Activated T-helper 1 cell treated with anti-CD3 and anti-CD28 coated beads, Interleukin-12 subunit alpha, Interleukin-12 subunit beta, Interleukin-2, Interleukin-4 antibody, amounts not matched to agents 30 ng/mL and 10 ng/mL and 1 ng/mL, durations not matched to agents 14 hours and 24 hours and 36 hours (primary cell): ENCODE data around the gene HOPX. TPM values are rescaled to one million over a fixed set of nuclear protein-coding genes. Genes with fewer than 3 reads are reported as not detected.

ENCODE experiments used
- DNase-seq: peaks from one replicate; pipeline ENCODE4 v3.0.0; 2021; ENCODE audit warnings: low spot score
- H3K27ac Mint-ChIP-seq: one replicate; pipeline ENCODE4 v1.8.0; 2021; ENCODE audit warnings: mild to moderate bottlenecking, mixed read lengths
- H3K27me3 Mint-ChIP-seq: one replicate; pipeline ENCODE4 v1.8.0; 2022; ENCODE audit warnings: mild to moderate bottlenecking, moderate library complexity, mixed read lengths; ENCODE audit not compliant: insufficient read depth
- H3K36me3 Mint-ChIP-seq: one replicate; pipeline ENCODE4 v1.8.0; 2021; ENCODE audit warnings: low read depth, mixed read lengths
- H3K4me1 Mint-ChIP-seq: one replicate; pipeline ENCODE4 v1.8.0; 2021; ENCODE audit warnings: low read depth, mixed read lengths
- H3K4me3 Mint-ChIP-seq: one replicate; pipeline ENCODE4 v1.8.0; 2021; ENCODE audit warnings: mild to moderate bottlenecking, moderate library complexity, mixed read lengths
- H3K9me3 Mint-ChIP-seq: one replicate; pipeline ENCODE4 v1.8.0; 2021; ENCODE audit warnings: mixed read lengths
- intact Hi-C: fragments of 100-400 bp; cut with micrococcal nuclease; formaldehyde crosslinking; loops from one replicate; pipeline ENCODE4 v1.15.1; 2024
- total RNA-seq: library from RNA; stranded (reverse); gene quantifications from 2 replicates; pipeline ENCODE4 v1.2.3, GENCODE V29; 2022

Gene HOPX
- total RNA-seq, 1 donor from 2014 or later, result 121 TPM

DNA sequence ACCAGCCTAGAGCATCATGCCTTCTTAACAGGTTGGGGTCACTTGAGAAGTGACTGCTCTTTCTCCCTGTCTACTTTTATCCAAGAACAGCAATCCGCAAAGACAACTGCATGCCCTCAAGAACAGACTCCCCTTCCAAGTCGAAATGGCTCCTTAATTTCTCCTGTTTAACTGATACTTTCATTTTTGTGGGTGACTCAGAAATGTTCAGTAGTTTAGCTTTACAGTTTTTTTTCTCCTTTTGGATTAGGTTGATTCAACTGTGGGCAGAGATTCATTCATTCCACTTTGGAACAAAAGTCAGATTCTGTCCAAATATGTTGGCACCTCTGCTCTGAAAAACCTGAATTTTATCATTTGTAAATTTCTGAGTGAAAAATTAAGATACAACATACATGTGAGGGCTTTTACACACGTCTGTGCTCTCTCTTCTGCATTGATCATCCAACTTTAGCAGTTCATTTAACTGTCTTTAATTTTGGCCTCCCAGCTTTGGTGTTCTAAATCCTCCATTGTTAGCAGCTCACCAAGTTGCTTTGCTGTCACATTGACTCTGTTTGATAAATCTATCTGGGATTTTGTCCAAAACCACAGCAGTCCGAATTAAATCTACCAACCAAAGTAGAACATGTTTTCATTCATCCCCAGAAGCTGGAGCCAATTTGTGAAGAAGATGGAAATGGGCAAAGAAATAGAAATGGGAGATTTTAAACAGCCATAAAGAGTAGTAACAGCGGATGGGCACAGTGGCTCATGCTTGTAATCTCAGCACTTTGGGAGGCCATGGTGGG lies 50.0 kb downstream of the HOPX start:
- H3K36me3 Mint-ChIP-seq, result no peaks in the 10 kb centered on the region
- H3K27me3 Mint-ChIP-seq, result peaks cover 1% of the 10 kb centered on the region
- no peak for DNase-seq
- H3K27ac Mint-ChIP-seq, result no peak overlapping the region
- intact Hi-C loops, result loop anchor here (1.0 kb wide), 1 partner anchor 9 kb away; no protein-coding TSS in a partner anchor
- no peak overlapping the region for H3K4me3 Mint-ChIP-seq
- peaks cover 29% of the 10 kb centered on the region for H3K9me3 Mint-ChIP-seq
- H3K4me1 Mint-ChIP-seq, result peaks cover 28% of the 10 kb centered on the region

DNA sequence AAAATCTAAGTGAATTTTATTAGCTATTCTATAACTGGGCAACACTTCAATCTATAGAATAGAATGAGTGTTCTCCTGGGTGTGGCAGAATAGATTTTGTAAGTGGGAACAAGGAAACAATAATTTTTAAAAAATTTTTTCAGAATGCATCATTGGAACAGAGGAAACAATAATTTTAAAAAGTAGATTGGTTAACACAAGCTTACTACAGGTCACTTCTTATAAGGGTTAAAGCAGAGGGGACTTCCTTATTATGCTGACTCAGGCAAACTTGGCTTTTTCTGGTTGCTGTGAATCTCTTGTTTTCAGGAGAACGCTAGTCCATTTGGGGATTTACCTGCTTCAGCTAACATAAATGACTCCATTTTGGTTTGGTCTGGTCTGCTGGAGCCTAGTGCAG lies 52.5 kb downstream of the HOPX start:
- Mint-ChIP-seq H3K27me3 (peaks cover 1% of the 10 kb centered on the region), H3K27ac (no peak overlapping the region), H3K36me3 (peaks cover 2% of the 10 kb centered on the region), H3K4me3 (no peak overlapping the region), H3K9me3 (peaks cover 40% of the 10 kb centered on the region), H3K4me1 (peaks cover 28% of the 10 kb centered on the region)
- DNase-seq, result no peak
- intact Hi-C loops, result no loop called here

DNA sequence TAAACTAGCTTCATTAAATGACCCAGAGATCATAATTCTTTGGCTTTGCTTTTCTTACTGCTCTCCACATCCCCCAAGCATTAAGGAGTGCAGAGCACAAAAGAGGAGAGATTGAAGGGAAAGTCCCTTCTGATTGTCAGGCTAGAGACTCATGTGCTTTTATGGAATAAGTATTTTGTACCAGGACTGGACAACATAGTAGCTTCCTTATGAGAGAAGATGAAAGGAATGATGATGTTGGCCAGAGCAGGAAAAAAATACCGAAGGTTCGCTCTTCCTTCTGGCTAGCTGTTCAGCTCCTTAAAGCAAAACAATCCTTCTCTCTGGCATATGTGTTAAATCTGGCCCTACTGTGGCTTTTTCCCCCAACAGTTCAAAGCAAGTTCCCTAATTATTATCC lies 53.1 kb downstream of the HOPX start:
- DNase-seq, result no peak
- intact Hi-C loops, result no loop called here
- no peak overlapping the region for H3K27ac Mint-ChIP-seq
- H3K9me3 Mint-ChIP-seq, result peaks cover 41% of the 10 kb centered on the region
- H3K4me1 Mint-ChIP-seq, result peaks cover 28% of the 10 kb centered on the region
- peaks cover 1% of the 10 kb centered on the region for H3K27me3 Mint-ChIP-seq
- peaks cover 2% of the 10 kb centered on the region for H3K36me3 Mint-ChIP-seq
- no peak overlapping the region for H3K4me3 Mint-ChIP-seq

DNA sequence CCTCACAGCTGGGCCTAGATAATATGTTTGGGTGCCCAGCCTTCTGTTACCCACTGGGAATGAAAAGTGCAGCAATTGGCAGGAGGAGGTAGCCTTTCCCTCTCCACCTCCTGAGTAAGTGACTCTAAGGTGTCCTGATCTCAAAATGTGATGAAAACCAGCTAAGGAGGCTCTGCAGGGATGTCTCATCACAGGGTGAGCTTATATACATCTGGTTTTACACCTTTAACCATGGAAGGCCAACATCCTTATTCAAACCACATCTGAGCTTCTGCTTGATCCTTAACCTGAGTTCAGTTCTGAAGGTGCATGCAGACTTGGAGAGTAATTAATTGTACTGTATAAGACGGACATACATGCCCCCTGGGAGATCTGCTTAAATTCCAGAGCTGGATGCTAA lies 53.7 kb downstream of the HOPX start:
- DNase-seq, result no peak
- peaks cover 28% of the 10 kb centered on the region for H3K4me1 Mint-ChIP-seq
- H3K4me3 Mint-ChIP-seq, result no peak overlapping the region
- peaks cover 37% of the 10 kb centered on the region for H3K9me3 Mint-ChIP-seq
- peaks cover 1% of the 10 kb centered on the region for H3K27me3 Mint-ChIP-seq
- intact Hi-C loops, result no loop called here
- H3K36me3 Mint-ChIP-seq, result peaks cover 2% of the 10 kb centered on the region
- no peak overlapping the region for H3K27ac Mint-ChIP-seq

DNA sequence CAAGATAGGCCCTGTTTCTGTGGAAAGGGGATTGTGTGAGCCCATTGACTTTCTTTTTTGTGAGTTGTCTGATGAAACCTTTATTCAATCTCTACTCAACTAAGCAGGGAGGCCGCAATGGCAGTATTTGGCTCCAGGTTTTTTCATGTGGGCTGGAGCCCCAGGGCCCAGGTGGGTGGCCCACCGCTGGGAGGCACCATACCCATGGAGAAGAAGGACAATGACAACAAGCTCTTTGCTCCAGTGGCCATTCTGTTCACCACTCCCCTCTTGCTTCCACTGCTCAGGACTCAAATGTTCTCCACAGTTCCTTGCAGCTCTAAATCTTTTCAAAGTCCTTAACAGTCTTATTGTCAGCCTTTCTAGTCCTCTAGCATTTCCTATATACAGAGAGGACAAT lies 54.1 kb downstream of the HOPX start:
- intact Hi-C loops, result no loop called here
- Mint-ChIP-seq H3K4me1 (peaks cover 28% of the 10 kb centered on the region), H3K9me3 (peaks cover 37% of the 10 kb centered on the region), H3K36me3 (peaks cover 2% of the 10 kb centered on the region), H3K27ac (no peak overlapping the region), H3K4me3 (no peak overlapping the region), H3K27me3 (no peaks in the 10 kb centered on the region)
- no peak for DNase-seq

DNA sequence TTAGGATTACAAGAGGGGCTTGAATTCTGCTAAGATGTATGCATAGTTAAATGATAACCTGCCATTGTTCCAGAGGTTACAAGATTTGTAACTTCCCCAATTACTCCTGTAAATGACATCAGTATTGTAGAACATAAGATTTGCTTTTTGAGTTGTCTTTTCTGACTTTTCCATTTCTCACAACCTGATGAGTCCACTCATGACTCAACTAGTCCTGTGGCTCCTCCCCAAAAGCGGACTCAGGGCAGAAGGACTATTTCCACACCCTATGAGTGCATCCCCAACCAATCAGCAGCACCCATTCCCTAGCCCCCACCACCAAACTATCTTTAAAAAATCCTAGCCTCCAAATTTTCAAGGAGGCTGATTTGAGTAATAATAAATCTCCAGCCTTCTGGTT lies 54.7 kb downstream of the HOPX start:
- peaks cover 37% of the 10 kb centered on the region for H3K9me3 Mint-ChIP-seq
- no peaks in the 10 kb centered on the region for H3K27me3 Mint-ChIP-seq
- intact Hi-C loops, result no loop called here
- DNase-seq, result no peak
- H3K27ac Mint-ChIP-seq, result no peak overlapping the region
- H3K4me1 Mint-ChIP-seq, result peaks cover 28% of the 10 kb centered on the region
- peaks cover 2% of the 10 kb centered on the region for H3K36me3 Mint-ChIP-seq
- no peak overlapping the region for H3K4me3 Mint-ChIP-seq

DNA sequence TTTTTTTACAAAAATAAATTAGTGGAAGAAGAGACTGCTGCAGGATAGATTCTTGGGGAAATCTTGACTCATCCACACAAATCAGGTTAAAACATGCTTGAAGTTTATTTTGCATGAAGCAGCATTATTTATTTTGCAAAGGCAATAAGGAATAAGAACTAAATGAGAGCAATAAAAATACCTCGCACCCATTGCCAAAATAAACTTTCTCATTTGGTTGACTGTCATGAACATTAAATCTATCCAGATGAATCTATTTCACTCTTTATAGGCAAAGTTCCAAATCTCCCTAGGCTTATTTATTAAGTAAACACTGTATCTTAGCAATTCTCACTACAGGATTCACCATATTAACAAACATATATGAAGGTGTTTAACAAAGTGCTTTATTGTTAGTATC lies 58.9 kb downstream of the HOPX start:
- Mint-ChIP-seq H3K4me1 (peaks cover 16% of the 10 kb centered on the region), H3K4me3 (no peak overlapping the region), H3K27me3 (no peaks in the 10 kb centered on the region), H3K36me3 (peaks cover 2% of the 10 kb centered on the region), H3K27ac (no peak overlapping the region), H3K9me3 (peaks cover 25% of the 10 kb centered on the region)
- DNase-seq, result no peak
- intact Hi-C loops, result loop anchor here (5.0 kb wide), 1 partner anchor 475 kb away; no protein-coding TSS in a partner anchor

DNA sequence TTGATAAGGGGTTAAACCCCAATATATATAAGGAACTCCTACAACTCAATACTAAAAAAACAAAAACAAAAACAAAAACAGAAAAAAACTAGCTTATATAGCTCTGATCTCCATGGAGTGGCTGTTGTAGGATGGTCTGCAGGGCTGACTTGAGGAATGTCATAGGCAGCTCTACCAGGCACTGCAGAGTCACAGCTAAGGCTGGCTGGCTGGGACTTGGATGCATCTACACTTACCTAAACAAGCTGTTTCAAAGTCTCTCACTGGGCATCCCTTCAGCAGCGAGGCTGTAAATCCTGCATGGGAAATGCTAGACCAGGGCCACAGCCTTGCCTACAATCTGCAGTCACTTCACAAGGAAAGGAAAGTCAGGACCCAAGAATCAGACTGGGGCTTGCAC lies 61.3 kb downstream of the HOPX start:
- no peak overlapping the region for H3K27ac Mint-ChIP-seq
- peaks cover 2% of the 10 kb centered on the region for H3K36me3 Mint-ChIP-seq
- peaks cover 7% of the 10 kb centered on the region for H3K9me3 Mint-ChIP-seq
- H3K4me1 Mint-ChIP-seq, result peaks cover 6% of the 10 kb centered on the region
- intact Hi-C loops, result loop anchor here (5.0 kb wide), 1 partner anchor 477 kb away; no protein-coding TSS in a partner anchor
- no peak for DNase-seq
- H3K27me3 Mint-ChIP-seq, result peaks cover 5% of the 10 kb centered on the region
- H3K4me3 Mint-ChIP-seq, result no peak overlapping the region

DNA sequence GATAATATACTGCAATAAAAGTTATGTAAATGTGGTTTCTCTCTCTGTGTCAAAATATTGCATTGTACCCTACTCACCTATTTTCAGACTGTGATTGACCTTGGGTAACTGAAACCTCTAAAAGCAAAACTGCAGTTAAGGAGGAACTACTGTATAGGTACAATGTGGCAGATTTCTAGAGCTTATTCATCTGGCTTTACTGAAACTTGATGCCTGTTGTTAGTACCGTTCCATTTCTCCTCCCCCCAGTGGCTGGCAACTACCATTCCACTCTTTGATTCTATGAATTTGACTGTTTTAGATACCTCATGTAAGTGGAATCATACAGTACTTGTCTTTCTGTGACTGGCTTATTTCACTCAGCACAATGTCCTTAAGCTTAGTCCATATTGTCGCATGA lies 61.9 kb downstream of the HOPX start:
- Mint-ChIP-seq H3K27ac (no peak overlapping the region), H3K4me3 (no peak overlapping the region), H3K36me3 (peaks cover 2% of the 10 kb centered on the region), H3K9me3 (peaks cover 7% of the 10 kb centered on the region), H3K27me3 (peaks cover 5% of the 10 kb centered on the region), H3K4me1 (peaks cover 6% of the 10 kb centered on the region)
- intact Hi-C loops, result no loop called here
- DNase-seq, result no peak

DNA sequence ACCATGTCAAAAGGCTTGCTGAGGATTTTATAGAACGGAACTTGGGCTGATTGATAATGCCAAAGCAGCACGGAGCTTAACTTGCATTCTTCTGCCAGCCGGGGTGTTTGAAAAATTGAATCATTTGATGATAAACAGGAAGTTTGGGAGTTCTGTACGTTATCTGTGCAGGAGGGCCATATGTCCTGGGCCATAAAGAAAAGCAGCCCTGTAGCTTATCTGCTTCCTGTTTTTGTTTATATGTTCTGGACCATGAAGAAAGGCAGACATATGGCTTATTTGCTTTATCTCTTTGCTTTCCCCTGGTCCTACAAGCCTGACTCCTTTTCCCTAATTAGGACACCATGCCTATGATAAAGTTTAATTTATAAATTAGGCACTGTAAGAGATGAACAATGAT lies 62.4 kb downstream of the HOPX start:
- intact Hi-C loops, result no loop called here
- DNase-seq, result no peak
- H3K9me3 Mint-ChIP-seq, result peaks cover 3% of the 10 kb centered on the region
- no peaks in the 10 kb centered on the region for H3K36me3 Mint-ChIP-seq
- H3K27me3 Mint-ChIP-seq, result peaks cover 5% of the 10 kb centered on the region
- H3K27ac Mint-ChIP-seq, result no peak overlapping the region
- peaks cover 6% of the 10 kb centered on the region for H3K4me1 Mint-ChIP-seq
- H3K4me3 Mint-ChIP-seq, result no peak overlapping the region

DNA sequence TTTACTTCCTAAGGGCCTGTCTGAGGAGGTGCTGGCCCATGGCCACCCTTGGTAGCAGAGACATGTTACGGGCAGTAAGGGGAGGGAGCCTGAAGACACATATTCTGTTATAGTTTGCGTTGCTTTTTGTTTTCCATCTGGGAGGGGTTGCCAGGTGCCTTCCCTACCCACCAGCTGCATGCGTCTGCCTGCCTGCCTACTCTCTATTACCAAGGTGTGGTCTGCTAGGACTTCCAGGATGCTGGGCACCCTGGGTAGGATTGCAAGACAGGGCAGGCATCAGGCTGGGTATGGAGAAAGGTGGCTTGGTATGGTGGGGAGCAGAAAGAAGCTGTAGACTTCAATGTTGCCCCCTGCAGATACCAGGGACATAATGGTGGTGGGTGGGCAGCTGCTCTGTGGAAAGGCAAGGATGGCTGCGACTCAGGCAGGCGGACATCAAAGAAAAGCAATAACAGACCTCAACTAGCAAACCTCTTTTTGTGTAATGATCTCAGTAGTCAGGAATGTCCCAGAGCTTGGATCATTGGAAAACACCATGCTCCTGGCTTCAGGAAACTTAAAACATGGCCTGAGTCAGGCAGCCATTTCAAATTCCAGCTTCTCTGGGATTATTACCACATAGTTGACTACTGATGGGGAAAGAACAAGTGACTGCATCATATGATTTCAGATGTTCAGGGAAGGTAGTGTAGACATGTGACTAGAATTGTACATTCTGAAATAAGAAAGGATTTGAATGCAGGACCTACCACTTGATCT lies 67.8 kb downstream of the HOPX start:
- H3K27ac Mint-ChIP-seq, result no peak overlapping the region
- no peaks in the 10 kb centered on the region for H3K36me3 Mint-ChIP-seq
- H3K9me3 Mint-ChIP-seq, result no peaks in the 10 kb centered on the region
- intact Hi-C loops, result no loop called here
- H3K4me1 Mint-ChIP-seq, result no peaks in the 10 kb centered on the region
- peaks cover 14% of the 10 kb centered on the region for H3K27me3 Mint-ChIP-seq
- DNase-seq, result no peak
- H3K4me3 Mint-ChIP-seq, result no peak overlapping the region

DNA sequence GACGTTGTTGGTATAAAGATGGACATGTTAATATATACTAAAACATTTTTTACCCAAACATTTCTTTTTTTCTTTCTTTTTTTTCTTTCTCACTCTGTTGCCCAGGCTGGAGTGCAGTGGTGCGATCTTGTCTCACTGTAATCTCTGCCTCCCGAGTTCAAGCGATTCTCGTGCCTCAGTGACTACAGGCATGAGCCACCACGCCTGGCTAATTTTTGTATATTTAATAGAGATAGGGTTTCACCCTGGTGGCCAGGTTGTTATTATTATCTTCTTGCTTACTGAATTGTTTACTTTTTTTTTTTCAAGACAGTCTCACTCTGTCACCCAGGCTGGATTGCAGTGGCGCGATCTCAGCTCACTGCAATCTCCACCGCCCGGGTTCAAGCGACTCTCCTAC lies 68.8 kb downstream of the HOPX start:
- no peaks in the 10 kb centered on the region for H3K36me3 Mint-ChIP-seq
- no peak overlapping the region for H3K27ac Mint-ChIP-seq
- no peaks in the 10 kb centered on the region for H3K9me3 Mint-ChIP-seq
- H3K4me3 Mint-ChIP-seq, result no peak overlapping the region
- DNase-seq, result no peak
- H3K4me1 Mint-ChIP-seq, result no peaks in the 10 kb centered on the region
- H3K27me3 Mint-ChIP-seq, result peaks cover 14% of the 10 kb centered on the region
- intact Hi-C loops, result no loop called here

DNA sequence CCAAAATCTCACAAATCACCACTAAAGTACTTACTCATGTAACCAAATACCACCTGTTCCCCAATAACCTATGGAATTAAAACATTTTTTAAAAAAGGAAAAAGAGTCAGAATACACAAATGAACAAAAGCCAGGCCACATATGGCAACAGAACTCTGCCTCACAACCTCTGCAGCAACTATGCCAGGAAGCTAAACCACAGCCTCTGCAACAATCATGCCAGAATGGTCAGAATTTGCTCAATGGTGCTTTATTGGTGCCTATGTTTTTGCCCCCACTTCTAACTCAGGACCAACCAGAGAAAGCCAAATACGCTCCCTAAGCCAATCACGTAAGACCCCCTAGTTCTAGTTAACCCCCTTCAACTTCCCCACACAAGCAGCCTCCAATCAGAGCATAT lies 69.6 kb downstream of the HOPX start:
- peaks cover 14% of the 10 kb centered on the region for H3K27me3 Mint-ChIP-seq
- H3K4me3 Mint-ChIP-seq, result no peak overlapping the region
- intact Hi-C loops, result no loop called here
- H3K9me3 Mint-ChIP-seq, result no peaks in the 10 kb centered on the region
- no peak for DNase-seq
- H3K27ac Mint-ChIP-seq, result no peak overlapping the region
- H3K4me1 Mint-ChIP-seq, result no peaks in the 10 kb centered on the region
- H3K36me3 Mint-ChIP-seq, result peaks cover 2% of the 10 kb centered on the region
